ENCODE measurements around the gene CDH4. TPM values are rescaled to one million over a fixed set of nuclear protein-coding genes. Genes with fewer than 3 reads are reported as not detected.

Gene CDH4
- total and polyA plus RNA-seq, 2 of the 4 experiments (the other 2 are of a cell fraction): 1.6 to 3.5 TPM

- TF ChIP-seq SMC3 (IDR thresholded peaks at IDR 0.05; ENCODE audit: low read depth, low read length) (no peak), MAZ (IDR thresholded peaks at IDR 0.05; ENCODE audit: borderline replicate concordance, low read depth, low read length) (no peak), BHLHE40 (IDR thresholded peaks at IDR 0.05; ENCODE audit: low read depth, low read length) (no peak), CEBPB (IDR thresholded peaks at IDR 0.05; ENCODE audit: low read depth, low read length) (no peak), CHD1 (IDR thresholded peaks at IDR 0.05; ENCODE audit: low read depth, low read length) (no peak), RFX5 (IDR thresholded peaks at IDR 0.05; ENCODE audit: low read depth, low read length) (no peak), MAFK (IDR thresholded peaks at IDR 0.05; ENCODE audit: low read depth, low read length) (no peak), RCOR1 (IDR thresholded peaks at IDR 0.05; ENCODE audit: insufficient replicate concordance, low read length) (no peak), CTCF (conservative IDR thresholded peaks at IDR 0.05; ENCODE audit: low read depth, low read length) (no peak), RAD21 (IDR thresholded peaks at IDR 0.05; ENCODE audit: low read length) (no peak)
- TF ChIP-seq, protein P1, sequence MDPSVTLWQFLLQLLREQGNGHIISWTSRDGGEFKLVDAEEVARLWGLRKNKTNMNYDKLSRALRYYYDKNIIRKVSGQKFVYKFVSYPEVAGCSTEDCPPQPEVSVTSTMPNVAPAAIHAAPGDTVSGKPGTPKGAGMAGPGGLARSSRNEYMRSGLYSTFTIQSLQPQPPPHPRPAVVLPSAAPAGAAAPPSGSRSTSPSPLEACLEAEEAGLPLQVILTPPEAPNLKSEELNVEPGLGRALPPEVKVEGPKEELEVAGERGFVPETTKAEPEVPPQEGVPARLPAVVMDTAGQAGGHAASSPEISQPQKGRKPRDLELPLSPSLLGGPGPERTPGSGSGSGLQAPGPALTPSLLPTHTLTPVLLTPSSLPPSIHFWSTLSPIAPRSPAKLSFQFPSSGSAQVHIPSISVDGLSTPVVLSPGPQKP (IDR thresholded peaks at IDR 0.05; ENCODE audit: borderline replicate concordance, low read depth, low read length): no peak
- Histone ChIP-seq H3K4ac (ENCODE audit: low read depth, low read length) (no peak overlapping the region), H4K91ac (ENCODE audit: insufficient read depth, low read depth, low read length) (no peak overlapping the region), H2BK20ac (ENCODE audit: low read depth, low read length) (no peak overlapping the region), H3K36me3 (ENCODE audit: control insufficient read depth, insufficient read depth, low read length) (no peaks in the 10 kb centered on the region), H2BK5ac (ENCODE audit: low read depth, low read length, poor library complexity, severe bottlenecking) (no peak overlapping the region), H3K9me3 (ENCODE audit: control insufficient read depth, insufficient read depth, low read length) (peaks cover 9% of the 10 kb centered on the region; the same call in 1 of the 2 replicates), H3K27me3 (ENCODE audit: control insufficient read depth, insufficient read depth, low read length) (no peaks in the 10 kb centered on the region), H3K23ac (ENCODE audit: low read depth, low read length) (no peak overlapping the region), H3K18ac (ENCODE audit: low read depth, low read length) (no peak overlapping the region), H2BK120ac (ENCODE audit: low read depth, low read length) (no peak overlapping the region), H4K5ac (ENCODE audit: low read depth, low read length) (no peak overlapping the region), H4K20me1 (ENCODE audit: insufficient read depth, low read length) (no peaks in the 10 kb centered on the region; the same call in 1 of the 2 replicates), H3K56ac (ENCODE audit: extremely low read depth, insufficient read depth, low read length) (no peak overlapping the region), H3K4me2 (ENCODE audit: low read depth, low read length) (no peak overlapping the region), H3K79me1 (ENCODE audit: low read depth in 1 of 2, low read length in 2 of 2) (no peaks in the 10 kb centered on the region), H2AK9ac (replicated peaks; ENCODE audit: low read depth, low read length, poor library complexity) (no peak overlapping the region), H2BK15ac (ENCODE audit: low read depth, low read length) (no peak overlapping the region), H2AFZ (replicated peaks; ENCODE audit: low read length, poor library complexity) (no peak overlapping the region), H3K4me3 (ENCODE audit: insufficient read depth, low read depth, low read length) (no peak overlapping the region), H3K14ac (replicated peaks; ENCODE audit: low read depth, low read length) (no peak overlapping the region), H3K4me1 (ENCODE audit: control insufficient read depth, insufficient read depth, low read length) (no peaks in the 10 kb centered on the region), H4K8ac (ENCODE audit: low read depth in 2 of 2, low read length in 2 of 2) (no peak overlapping the region), H2AK5ac (ENCODE audit: low read depth, low read length) (no peak overlapping the region), H3K9me1 (ENCODE audit: insufficient read depth, low read length) (no peaks in the 10 kb centered on the region), H3K9ac (ENCODE audit: low read depth, low read length) (no peak overlapping the region), H3K27ac (ENCODE audit: insufficient read depth, low read length) (no peak overlapping the region)
- ATAC-seq (ENCODE audit: low read depth): no peak
- ChIA-PET CTCF (no interaction called here), POLR2A (ENCODE audit: unreplicated experiment) (no interaction called here)
- dilution Hi-C loops (cut with HindIII; ENCODE audit: low sequenced_read_pairs, unreplicated experiment) (no loop called here), in situ Hi-C loops (cut with MboI; ENCODE audit: low sequenced_read_pairs) (no loop called here), intact Hi-C loops (cut with micrococcal nuclease) (no loop called here)
- no peak for DNase-seq
- no TSS peak for BruUV-seq (replicated peaks)
- WGBS, 2 experiments (ENCODE audit: extremely low coverage in 2 of 2, insufficient read length in 1 of 2): 75% methylated on average over 2 of the region's 7 CpGs; no CpG with 5 or more reads in 1 of the 2 experiments
Measured at GRCh38 chr20:61453219-61453618, 201.2 kb downstream of the CDH4 start.

Data from IMR-90 (cell line).